ENCODE data around the gene ABRACL.
"Not testable (repeated sequence)": the region's sequence is repeated elsewhere in the genome, so short reads cannot be mapped to it uniquely, and the experiment has no call there.

The ABRACL gene, protein sequence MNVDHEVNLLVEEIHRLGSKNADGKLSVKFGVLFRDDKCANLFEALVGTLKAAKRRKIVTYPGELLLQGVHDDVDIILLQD

DNA sequence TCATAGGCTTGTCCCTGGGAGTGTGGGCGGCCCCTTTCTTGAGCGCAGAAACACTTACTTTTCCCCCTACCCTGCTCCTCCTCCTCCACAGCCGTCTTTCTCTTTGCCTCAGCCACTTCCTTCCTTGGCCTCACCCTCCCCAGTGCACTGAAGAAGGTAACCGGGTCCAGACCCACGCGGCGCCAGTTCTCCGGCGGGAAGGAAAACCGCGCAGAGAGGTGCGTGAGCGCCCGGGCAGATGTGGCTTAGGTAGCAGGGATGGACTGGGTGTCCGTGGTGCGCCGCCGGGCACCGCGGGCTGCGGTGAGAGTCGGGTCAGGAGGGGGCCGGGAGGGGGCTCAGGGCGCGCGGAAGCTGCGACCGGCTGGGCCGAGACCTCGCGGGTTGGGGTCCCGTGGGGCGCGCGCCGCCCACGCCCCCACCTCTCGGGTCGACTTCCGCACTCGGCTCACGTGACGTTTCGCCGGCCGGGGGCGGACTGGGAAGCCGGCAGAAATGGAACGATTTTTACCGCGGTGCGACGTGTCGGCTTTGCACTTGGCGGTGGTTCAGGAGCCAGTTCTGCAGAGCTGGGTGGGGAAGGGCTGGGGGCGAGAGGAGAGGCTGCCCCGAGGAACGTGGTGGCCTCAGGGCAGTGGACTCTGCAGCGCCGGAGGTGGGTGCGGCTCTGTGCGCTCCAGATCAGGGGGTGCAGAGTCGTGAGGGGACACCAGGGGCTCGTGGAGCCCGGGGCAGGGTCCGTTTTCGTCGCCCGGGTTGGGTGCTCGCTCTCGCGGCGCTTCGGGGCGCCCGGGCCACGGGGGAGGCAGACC lies at the start of gene ABRACL:
ABRACL (plus strand) TSS at position 88 of the 812 bp plus-strand sequence. CDS start 5,416 bp downstream, outside the sequence.
- DNase-seq (ENCODE audit: low read depth, low spot score): peak; percentile 77

DNA sequence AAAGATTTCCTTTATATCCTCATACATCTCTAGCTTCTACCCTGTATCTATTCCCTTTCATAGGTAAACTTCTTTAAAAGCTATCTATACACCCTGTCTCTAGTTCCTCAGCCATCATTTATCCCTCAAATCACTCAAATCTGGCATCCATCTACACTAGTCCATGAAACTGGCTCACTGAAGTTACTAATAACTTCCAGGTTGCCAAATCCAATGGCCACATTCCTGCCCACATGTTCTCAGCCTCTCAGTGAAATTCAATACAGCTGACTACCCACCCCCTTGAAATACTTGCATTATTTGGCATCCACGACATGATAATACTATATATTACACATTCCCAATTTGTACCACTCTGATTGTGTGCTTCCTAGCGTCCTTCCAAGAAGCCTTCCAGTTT lies 49.2 kb upstream of the ABRACL start:
- no peak for DNase-seq (ENCODE audit: low read depth, low spot score)

DNA sequence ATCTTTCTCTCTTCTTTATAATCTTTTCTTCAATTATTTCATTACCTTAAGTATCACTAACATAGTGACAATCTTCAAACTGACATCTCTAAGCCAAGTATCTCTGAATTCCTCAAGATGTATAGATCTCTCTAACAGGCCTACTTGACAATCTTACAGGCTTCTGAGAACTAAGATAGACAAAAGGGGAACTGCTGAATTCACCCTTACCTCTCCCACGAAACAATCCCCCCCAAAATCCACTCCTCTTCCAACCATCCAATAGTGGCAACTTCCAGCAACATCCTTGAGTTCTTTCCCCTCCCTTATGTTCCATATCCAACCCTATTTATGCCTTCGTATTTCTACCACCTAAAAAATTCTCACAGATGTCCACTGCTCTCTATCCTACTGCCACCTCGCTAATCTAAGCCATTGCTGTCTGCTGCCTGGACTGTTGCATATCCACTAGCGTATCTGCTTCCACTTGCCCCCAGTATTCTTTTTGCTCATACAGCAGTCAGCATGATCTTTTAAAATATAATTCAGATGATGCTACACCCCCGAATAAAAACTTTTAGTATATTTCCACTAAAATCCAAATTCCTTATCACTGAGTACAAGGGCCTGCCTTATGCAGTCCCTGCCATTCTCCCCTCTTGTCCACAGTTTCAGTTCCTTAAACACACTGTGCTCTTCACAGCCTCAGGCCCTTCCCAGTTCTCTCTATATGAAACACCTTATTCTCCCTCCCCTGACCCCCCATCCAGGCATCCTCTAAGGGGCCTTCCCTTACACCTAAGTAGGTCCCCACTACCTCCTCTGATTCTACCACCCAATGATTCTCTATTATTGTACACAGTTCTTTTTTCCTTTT lies 48.5 kb upstream of the ABRACL start:
- no peak for DNase-seq (ENCODE audit: low read depth, low spot score)

DNA sequence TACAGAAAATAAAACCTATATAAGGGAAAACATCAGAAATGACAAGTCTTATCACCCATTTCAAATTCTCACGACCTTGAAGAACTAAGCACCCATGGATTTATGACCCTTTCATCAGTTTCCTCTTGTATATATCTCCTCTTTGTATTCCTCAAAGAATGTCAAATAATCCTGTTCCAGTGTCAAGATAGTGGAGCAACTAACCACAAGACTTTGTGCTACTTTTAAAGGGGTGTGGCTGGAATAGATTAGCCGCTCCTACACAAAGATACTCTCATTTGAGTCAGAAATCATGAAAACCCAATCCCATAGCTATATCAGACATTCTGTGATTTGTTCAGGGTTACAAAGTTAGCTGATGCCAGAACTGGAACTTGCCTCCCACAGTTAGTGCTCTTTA lies 47.1 kb upstream of the ABRACL start:
- no peak for DNase-seq (ENCODE audit: low read depth, low spot score)

DNA sequence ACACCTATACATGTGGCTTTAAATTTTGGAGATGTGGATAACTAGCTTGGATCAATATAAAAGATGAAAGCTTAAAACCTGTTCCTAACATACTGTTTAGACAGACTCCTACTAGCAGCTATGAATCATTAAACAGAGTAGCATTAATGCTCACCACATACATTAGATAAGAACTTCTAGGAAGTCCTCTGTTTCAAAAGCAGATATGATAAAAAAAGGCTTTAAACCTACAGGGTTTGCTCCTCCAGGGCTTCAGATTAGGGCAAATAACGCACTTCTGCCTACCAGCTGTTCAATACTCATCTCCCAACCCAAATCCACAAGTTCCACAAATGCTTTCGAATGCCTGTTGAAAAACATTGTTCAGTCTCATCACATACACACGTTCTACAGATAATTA lies 42.0 kb upstream of the ABRACL start:
- no peak for DNase-seq (ENCODE audit: low read depth, low spot score)

DNA sequence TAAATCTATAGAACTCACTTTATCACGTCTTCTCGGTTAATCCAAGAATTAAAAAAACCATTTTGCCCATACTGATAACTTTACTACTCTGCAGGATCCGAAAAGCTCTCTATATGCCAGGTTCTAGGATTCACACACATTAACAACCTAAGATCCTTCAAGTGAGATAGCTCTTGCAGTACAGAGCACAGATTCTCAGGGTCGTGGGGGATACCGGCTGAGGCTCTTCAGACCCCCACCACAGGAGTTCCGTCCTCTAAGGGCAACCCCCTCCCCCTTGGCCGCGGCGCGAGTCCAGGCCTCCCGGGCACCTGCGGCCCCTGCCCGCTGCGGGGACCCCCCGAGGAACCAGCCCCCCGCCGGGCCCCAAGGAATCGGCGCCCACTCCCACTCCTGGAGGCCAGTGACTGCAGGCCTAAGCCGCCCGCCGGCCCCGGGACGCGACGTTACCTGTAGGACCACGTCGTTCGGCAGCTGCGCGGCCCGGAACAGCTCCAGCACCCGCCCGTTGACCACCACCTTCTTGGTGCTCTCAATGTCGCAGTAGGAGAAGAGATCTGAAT lies 41.4 kb upstream of the ABRACL start:
- DNase-seq (ENCODE audit: low read depth, low spot score): no peak

DNA sequence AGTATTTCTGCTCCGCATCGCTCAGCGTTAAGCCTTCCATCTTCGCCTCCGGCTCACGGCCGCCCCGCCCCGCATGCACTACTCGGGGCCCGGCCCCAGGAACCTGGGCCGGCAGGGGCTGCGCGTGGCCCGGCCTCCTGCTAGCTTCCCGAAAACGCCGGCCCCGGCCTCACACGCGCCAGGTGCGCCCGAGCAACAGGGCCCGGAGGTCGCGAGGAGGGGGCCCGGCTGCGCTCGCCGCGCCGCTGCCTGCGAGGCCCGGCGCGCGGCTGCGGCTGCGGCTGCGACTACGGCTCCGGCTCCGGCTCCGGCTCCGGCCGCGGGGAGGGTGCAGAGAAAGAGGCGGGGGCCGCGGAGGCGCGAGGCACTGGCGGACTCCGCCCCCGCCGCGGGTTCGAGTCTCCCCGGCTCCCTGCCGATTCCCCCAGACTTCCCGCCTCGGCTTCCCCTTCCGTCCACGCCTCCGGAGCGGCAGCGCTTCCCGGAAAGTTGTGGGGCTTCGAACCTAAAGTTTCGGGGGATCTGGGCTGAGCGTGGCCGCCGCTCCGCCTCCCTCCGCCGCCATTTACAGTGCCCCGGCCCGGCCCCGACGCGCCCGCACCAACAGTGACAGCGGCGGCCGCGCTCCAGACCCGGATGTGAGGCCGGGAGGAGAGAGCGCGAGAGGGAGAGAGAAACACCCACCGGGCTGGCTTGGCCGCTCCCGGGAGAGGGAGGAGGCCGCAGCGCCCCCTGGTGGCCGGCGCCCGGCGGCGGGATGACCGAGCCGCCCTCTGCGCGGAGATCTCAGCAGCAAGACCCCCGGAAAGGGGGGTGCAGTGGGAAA lies 40.7 kb upstream of the ABRACL start, which contains the start of gene REPS1:
REPS1 (minus strand) TSS at position 611 of the 826 bp plus-strand sequence; CDS start at position 40, 571 bp downstream.
- peak; percentile 80 for DNase-seq (ENCODE audit: low read depth, low spot score)

DNA sequence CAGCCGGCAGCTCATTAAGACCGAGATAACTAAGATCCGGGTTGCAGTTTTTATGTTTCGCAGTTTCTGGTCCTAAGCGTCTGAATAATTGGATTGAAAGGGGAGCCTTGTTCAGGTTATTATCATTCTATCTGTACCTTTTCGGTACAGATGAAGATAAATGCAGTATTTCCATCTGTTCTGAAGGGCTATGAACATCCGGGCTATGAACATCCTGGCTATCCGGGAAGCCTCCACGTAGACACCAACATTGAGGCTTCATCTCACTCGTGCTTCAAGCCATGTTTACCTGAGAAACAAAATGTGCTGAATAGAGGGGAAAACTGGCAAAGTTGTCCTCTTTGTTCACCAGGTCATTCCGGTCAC lies 40.1 kb upstream of the ABRACL start:
- DNase-seq (ENCODE audit: low read depth, low spot score): no peak

DNA sequence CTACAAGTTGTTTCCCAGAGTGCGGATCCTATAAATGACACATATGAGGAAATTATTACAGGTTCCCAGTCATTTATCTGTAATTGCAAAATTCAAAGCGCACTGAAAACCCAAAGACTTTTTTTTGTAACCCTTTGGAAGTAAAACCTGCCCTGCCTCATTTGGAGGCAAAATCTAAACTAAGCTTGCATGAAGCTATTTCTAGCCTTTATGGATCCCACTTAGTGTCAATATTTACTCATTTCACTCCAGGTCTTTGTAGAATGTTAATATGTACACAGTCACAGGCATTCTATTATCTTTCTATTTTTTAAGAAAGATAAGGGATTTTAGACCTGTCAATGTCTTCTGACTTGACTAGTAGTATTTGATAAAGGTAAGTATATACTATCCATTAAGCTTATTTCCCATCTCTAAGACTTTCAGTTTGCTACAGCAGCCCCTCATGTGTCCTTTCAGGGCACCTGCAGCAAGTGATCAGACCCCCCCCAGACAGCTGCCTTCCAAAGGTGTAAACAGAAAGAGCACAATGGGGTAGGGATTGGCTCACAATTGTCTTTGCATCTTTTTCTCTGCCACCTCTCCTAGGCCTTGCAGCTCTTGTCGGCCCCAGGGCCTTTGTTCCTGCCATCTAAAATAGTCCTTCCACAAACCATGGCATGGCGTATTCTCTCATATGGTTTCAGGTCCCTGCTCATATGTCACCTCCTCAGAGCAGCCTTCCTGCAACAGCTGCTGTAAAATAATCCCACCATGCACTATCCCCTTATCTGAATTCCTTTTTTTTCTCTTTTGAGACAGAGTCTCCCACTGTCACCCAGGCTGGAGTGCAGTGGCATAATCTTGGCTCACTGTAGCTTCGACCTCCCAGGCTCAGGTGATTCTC lies 39.2 kb upstream of the ABRACL start:
- no peak for DNase-seq (ENCODE audit: low read depth, low spot score)

DNA sequence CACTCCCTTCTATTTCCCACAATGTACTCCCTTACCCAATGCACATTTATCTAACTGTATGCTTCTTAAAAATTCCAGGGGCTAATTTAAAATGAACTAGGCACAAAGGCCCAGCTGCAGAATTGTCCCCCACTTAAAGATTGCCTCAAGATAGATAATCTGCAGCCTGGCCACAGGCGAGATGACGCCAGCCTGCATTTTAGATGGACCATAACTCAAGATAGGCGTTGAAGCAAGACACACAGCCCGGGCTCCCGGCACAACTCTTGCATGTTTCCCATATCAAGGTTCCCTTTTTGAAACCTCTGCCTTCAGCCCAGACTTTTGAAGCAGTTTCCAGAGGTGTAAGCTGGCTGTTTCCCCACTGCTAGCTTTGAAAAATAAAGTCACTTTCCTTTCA lies 37.3 kb upstream of the ABRACL start:
- DNase-seq (ENCODE audit: low read depth, low spot score): no peak

DNA sequence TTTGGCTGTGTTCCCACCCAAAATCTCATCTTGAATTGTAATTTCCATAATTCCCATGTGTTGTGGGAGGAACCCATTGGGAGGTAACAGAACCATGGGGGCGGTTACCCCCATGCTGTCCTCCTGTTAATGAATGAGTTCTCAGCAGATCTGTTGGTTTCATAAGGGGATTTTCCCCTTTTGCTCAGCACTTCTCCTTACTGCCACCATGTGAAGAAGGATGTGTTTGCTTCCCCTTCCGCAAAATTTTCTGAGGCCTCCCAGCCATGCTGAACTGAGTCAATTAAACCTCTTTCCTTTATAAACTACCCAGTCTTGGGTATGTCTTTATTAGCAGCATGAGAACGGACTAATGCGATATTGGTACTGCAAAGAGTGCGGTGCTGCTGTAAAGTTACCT lies 35.6 kb upstream of the ABRACL start:
- not testable (repeated sequence) for DNase-seq (ENCODE audit: low read depth, low spot score)

DNA sequence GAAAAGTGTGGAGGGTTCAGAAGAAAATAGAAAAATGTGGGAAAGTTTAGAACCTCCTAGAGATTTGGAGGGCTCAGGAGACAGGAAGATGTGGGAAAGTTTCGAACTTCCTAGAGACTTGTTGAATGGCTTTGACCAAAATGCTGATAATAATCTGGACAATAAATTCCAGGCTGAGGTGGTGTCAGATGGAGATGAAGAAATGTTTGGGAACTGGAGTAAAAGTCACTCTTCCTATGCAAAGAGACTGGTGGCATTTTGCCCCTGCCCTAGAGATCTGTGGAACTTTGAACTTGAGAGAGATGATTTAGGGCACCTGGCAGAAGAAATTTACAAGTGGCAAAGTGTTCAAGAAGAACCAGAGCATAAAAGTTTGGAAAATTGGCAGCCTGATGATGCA lies 35.1 kb upstream of the ABRACL start:
- not testable (repeated sequence) for DNase-seq (ENCODE audit: low read depth, low spot score)

DNA sequence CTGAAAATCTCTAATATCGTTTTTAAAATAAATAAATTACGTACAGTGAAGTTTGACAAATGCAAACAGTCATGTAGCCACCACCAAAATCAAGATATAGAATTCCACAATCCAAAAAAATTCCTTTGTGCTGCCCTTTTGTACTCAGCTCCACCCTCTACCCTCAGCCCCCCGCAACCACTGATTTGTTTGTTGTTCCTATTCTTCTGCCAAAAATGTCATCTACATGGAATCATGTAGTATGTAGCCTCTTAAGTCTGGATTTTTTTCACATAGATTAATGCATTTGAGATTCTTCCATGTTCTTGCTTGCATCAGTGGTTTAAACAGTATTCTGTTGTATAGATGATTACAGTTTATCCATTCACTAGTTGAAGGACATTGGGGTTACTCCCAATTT lies 32.0 kb upstream of the ABRACL start:
- DNase-seq (ENCODE audit: low read depth, low spot score): no peak

DNA sequence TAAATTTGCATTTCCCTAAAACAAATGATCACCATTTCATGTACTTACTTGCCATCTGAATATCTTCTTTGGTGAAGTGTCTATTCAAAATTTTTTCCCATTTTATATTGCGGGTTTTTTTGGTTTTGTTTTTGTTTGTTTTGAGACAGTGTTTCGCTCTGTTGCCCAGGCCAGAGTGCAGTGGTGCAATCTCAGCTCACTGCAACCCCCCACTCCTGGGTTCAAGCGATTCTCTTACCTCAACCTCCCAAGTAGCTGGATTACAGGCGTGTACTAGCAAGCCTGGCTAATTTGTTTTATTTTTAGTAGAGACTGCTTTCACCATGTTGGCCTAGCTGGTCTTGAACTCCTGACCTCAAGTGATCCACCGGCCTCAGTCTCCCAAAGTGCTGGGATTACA lies 31.4 kb upstream of the ABRACL start:
- DNase-seq (ENCODE audit: low read depth, low spot score): no peak

DNA sequence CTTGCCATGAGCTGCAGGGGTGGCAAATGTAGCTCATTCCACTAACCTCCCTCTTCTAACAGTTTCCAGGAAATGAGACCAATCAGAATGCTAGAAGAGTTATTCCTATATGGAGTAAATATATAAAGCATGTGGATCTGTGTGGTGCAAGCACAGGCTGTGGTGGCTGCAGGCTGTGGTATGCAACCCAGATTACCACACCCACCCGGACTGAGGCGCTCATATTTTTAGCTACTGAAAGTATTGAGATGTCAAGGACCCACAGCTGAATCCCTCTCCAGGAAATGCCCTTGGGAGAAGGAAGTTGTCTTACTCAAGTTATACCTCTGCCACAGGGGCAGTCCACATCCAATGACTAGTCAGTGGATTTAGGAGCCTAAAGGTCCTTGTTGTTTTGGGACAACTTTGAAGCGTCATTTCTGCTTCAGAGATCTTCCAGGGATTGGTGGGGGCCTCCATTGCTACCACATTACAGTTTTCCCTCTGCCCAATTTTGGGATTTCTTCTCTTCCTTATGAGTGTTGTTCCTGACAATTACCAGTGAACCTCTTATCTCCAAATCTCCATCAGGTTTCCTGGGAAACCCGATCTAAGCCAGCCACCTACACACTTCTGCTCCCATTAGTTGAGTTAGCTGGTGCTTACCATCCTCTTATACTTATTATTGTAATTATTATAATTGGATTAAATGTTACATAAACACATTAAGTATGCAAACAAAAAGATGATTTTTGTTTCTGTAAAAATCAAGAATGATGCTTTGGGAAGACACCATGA lies 28.4 kb upstream of the ABRACL start:
- DNase-seq (ENCODE audit: low read depth, low spot score): no peak

DNA sequence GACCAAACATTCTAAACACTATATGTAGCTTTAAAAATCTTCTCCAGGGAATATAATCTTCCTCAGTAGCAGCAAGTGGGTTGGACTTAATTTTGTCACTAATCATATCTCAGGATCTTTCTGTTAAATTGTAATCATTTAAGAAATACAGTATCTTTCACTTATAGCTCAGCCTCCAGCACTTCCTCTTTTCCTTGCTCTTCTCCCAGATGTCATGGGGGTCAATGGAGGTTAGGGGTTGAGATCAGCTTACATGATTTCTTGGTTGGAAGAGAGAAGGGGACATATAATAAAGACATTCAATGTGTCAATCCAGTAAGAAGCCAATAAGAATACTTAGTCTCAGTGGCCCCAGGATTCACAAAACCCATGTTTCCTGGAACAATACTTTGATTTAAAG lies 24.8 kb upstream of the ABRACL start:
- DNase-seq (ENCODE audit: low read depth, low spot score): no peak

DNA sequence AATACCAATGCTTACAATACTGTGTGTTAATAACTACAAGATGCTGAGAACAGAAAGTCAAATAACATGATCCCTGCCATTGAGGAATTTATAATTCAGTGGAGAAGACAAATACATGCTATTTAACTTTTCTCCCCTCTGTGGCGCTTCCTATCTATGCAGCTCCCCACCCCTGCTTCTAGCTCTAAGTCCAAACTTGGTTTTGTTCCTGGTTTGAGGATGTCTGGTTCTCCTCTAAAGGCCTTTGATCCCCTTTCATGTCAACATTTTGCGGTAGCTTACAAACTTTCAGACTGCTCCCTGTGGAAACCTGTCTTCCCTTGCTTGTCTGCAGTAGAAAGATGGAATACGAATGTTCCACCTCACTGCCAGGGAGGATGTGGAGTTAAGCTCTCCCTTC lies 22.1 kb upstream of the ABRACL start:
- DNase-seq (ENCODE audit: low read depth, low spot score): no peak

DNA sequence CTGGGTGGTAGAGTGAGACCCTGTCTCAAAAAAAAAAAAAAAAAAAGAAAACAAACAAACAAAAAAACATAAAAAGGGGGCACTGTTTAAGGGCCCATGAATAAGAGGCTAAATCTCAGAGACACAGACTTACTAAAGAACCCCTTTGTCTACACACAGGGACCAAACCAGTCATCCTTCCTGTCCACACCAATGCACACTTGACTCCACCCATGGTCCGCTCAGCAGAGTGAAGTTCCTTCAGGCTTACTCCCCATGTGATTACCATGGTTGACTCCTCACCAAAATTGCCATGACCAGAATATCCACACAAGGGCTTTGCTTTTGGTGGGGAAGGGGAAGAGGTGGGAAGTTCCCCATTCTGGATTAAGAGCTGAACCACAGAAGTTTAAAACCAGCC lies 21.1 kb upstream of the ABRACL start:
- no peak for DNase-seq (ENCODE audit: low read depth, low spot score)

DNA sequence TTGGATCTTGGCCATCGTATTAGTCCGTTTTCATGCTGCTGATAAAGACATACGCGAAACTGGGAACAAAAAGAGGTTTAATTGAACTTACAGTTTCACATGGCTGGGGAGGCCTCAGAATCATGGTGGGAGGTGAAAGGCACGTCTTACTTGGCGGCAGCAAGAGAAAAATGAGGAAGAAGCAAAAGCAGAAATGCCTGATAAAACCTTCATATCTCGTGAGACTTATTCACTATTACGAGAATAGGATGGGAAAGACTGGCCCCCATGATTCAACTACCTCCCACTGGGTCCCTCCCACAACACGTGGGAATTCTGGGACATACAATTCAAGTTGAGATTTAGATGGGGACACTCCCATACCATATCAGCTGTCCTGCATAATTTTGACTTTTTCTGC lies 20.4 kb upstream of the ABRACL start:
- DNase-seq (ENCODE audit: low read depth, low spot score): no peak

DNA sequence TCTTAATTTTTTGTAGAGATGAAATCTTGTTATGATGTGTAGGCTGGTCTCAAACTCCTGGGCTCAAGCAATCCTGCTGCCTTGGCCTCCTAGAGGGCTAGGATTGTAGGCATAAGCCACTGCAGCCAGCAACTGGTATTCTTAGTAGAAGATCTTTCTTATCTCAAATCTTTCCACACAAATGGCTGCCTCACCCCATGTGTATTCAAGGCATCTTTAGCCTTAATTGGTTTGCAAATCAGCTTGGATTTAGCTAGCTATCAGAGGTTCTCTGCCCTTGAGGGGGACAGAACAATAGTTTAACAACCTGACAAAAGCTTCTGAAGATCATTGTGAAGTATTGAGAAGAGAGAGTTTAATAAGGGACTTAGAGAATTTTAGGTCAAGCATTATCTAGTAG lies 17.9 kb upstream of the ABRACL start:
- no peak for DNase-seq (ENCODE audit: low read depth, low spot score)
